HG03469 (cell line): ENCODE data around the gene MED16.

Experiments
- ATAC-seq: cut with Tn5 transposase; IDR thresholded peaks from one replicate; pipeline ENCODE4 v1.9.1; 2021; ENCODE audit warnings: mild to moderate bottlenecking, moderate library complexity, moderate number of reproducible peaks; ENCODE audit not compliant: unreplicated experiment

Gene MED16

GRCh38 chr19:927780-928401 lies 34.9 kb upstream of the MED16 start:
- no peak for ATAC-seq

- no peak for ATAC-seq
These were observed 34.4 kb upstream of the MED16 start for GRCh38 chr19:927351-927779.

DNA sequence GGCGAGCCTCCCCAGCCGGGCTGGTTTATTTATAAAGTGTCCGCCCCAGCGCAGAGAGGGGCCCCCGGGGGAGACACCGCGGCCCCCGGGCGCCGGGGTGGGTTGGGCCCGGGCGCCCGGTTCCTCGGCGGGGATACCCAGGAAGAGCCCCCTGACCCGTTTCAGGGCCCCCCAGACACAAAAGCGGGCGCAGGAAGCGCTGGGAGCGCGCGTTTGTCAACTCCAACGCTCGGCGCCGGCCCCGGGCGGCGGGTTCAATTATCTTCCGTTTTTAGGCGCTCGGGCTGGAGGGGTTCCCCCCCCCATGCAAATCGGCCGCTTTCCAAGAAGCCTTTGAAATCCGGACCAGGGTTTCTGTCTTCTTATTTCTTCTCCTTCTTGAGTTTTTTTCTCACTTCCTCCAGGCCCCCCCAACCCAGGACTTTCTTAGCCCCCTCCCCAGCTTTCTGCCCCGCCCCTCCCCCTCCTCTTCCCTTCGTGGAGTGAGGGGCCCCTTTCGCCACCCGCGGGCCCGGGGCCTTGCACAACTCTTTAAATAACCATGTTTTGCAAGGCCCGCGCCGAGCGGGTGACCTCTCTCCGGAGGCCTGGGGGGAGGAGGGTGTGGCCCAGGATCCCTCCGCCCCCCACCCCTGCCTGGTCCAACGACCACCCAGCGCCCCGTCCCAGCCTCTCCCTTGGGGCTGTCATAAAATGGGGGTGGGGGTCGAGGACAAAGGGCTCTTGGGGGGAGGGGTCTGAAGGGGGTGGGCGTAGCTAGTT lies 33.8 kb upstream of the MED16 start:
- no peak for ATAC-seq

GRCh38 chr19:926323-926588 lies 33.3 kb upstream of the MED16 start:
- no peak for ATAC-seq

DNA sequence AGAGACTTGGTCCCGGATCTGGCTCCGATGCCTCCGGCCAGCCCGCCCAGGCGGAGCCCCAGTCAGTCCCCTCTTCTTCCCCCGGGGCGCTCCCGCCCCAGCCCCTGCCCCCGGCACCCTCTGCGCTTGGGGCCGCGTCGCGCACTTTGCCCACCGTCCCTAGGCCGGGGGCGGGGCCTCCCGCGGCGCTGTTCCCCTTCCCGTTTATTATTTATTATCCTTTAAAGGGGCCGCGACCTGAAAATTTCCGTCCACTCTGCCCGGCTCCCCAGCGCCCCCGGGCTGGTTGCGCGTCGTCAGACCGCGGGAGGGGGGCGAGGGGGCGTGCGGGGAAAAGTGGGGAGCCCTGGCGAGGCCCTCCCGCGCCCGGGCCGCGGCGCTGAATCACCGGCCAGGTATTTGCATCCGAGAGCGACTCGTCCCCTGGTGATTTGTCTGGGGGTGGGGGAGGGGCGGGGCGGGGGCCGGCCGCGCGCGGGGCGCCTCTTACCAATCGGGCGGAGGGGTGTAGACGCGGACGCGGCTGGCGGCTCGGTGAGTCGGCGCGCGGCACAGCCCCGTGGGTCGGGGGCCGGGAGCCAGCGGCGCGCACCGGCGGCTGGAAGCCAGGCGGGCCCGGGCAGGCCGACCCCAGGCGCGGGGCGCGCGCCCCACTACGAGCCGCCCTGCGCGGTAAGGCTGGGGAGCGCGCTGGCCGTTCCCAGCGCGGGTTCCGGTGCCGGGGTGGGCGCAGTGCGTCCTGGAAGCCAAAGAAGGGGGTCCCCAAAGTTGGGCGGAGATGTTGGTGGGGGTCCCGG lies 32.7 kb upstream of the MED16 start, which contains the start of gene ARID3A:
ARID3A (plus strand) TSS at position 510 of the 797 bp plus-strand sequence. CDS start 3,494 bp downstream, outside the sequence.
- ATAC-seq: peak; percentile 41

DNA sequence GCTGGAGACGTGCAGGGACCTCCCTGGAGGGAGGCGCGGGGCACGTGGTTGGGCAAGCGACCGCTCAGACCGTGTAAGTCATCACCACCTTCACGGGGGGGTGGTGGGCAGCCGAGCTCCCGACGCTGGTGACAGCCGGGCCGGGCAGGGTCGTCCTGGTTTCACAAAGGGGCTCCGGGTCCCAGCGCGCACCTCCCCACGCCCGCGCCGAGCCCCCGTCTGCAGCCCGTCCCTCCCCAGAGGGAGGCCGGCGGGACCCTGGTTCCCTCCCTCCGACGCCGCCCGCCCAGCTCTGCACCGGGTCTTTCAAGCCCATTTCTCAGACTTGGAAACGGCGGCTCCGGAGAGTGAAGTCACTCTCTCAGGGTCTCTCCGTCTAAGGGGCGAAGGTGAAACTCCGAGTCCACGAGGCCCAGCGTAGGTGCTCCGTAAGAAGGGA lies 32.1 kb upstream of the MED16 start:
- ATAC-seq: no peak

DNA sequence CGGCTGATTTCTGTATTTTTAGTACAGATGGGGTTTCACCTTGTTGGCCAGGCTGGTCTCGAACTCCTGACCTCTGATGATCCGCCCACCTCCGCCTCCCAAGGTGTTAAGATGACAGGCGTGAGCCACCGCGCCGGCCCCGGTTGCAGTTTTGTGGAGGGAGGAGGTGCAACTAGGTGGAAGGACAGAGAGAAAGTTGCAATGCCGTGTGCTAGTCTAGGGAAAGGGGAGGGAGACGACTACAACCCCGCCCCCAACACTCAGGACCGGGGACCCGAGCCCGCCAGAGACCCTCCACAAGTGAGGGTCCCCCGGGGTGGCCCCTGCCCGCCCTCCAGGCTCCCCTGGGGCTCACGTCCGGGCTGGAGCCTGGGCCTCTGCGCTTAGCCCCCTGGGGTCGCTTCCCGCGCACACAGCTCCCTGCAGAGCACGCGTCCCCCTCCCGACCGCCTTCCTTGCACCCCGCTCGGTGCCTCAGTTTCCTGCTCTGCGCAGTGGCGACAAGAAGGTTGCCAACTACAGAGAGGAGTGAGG lies 31.6 kb upstream of the MED16 start:
- no peak for ATAC-seq

- ATAC-seq: no peak
These were observed 27.3 kb upstream of the MED16 start for GRCh38 chr19:920051-920864.

GRCh38 chr19:919199-920050 lies 26.4 kb upstream of the MED16 start:
- ATAC-seq: no peak

DNA sequence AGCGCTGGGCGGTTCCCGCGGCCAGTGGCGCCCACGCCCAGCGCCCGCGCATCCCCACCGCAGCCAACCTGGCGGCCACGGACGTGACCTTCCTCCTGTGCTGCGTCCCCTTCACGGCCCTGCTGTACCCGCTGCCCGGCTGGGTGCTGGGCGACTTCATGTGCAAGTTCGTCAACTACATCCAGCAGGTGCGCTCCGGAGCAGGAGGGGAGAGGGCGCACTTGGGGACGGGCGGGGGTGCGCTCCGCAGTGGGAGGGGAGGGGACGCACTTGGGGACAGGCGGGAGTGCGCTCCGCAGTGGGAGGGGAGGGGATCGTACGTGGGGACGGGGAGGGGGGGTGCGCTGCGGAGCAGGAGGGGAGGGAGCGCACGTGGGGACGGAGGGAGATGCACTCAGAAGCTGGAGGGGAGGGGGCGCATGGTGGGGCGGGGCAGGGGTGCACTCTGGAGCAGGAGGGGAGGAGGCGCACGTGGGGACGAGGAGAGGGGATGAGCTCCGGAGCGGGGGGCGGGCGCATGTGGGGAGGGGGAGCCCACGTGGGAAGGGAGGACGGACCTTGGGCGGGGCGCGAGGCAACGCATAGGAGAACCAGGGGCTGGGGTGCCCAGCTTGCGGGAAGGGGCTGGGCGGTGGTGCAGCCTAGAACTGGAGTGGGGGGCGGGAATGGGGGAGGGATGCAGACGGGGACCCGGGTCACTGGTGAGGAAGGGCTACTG lies 25.7 kb upstream of the MED16 start:
- no peak for ATAC-seq

DNA sequence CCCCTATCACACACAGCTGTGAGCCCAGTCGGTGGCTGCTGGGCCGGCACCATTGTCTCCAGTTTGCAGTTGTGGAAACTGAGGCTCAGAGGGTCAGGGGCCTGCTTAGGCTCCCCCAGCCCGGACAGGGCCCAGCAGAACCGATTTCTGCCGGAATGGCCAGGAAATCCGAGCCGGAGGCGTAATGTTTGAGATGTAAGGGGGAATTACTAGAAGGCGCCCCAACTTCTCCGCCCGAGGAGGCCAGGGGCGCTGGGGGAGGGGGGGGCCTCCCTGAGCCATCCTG lies 25.1 kb upstream of the MED16 start:
- ATAC-seq: no peak

GRCh38 chr19:917323-918151 lies 24.6 kb upstream of the MED16 start, which contains the start of gene KISS1R:
Gene KISS1R, plus strand, starts transcription at chr19:917333. Its CDS starts 170 bp downstream, at chr19:917503.
- no peak for ATAC-seq

DNA sequence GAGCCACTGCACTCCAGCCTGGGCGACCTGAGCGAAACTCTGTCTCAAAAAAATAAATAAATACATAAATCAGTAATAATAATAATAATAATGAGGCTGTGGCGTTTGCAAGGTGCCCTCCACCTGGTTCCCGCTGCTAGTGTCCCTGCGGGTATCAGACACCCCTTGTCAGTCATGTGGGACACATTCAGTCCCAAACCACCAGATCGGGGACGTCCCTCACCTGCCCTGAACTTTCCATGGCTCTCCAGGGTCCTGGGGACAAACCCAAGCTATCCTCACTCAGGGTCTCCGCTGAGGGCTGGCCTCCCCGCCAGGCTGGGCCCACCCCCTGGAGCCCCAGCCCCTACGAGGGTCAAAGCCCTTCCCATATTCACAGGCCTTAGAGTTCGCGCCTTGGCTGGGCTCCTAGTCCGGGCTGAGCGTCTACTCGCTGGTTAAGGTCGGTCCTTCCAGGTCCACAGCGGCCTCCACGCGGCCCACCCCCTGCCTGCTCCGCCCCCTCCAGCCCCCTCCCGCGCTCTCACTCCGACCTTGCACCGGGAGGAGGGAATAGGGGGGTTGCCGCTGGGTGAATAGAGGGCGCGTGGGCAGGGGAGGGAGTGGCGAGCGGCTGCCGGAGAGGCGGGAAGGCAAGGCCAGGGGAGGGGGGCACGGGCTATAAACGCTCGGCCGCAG lies 23.8 kb upstream of the MED16 start:
- no peak for ATAC-seq

DNA sequence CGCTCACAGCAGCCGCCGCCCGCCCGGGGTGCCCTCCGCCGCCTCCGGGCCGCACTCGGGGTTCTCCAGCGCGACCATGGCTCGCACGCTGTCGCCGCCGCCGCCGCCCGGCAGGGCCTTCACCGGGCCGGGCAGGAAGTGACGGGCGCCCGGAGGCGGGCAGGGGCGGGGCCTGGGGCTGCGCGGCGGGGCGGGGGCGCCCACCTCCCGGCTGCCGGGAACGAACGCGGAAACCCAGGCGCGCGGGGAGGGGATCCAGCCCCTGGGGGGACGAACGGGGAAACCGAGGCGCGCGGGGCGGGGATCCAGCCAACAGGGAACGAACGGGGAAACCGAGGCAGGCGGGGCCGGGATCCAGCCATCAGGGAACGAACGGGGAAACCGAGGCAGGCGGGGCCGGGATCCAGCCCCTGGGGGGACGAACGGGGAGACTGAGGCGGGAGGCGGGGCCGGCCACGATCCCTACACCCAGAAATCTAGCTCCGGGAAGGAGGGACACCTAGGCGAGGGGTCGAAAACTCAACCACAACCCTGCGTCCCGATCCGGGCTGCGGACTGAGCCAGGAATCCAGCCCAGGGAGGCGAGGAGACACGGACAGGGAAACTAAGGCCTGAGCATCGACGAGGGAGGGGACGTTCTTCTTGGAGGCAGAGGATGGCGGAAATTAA lies 20.2 kb upstream of the MED16 start, which contains the start of gene R3HDM4:
R3HDM4 (minus strand) TSS at position 140 of the 669 bp plus-strand sequence; CDS start at position 78, 62 bp downstream.
- ATAC-seq: no peak

- no peak for ATAC-seq
These were observed 19.4 kb upstream of the MED16 start for GRCh38 chr19:912181-913079.
